Mesothelial cell of epicardium (in vitro differentiated cells): ENCODE results near the gene VEGFA. TPM values are rescaled to one million over a fixed set of nuclear protein-coding genes. Genes with fewer than 3 reads are reported as not detected.

ENCODE experiments used
- DNase-seq, 2 experiments: peaks; one replicate each; pipeline ENCODE4 v3.0.0; 2021; ENCODE audit warnings: low spot score in 2 of 2; ENCODE audit not compliant: unreplicated experiment in 2 of 2
- H3K27ac Mint-ChIP-seq: 2 replicates; pipeline ENCODE4 v1.8.0; 2021; ENCODE audit warnings: mixed read lengths
- H3K27me3 Mint-ChIP-seq: 2 replicates; pipeline ENCODE4 v1.8.0; 2021; ENCODE audit warnings: low read depth, mixed read lengths
- H3K36me3 Mint-ChIP-seq: 2 replicates; pipeline ENCODE4 v1.8.0; 2021; ENCODE audit warnings: mixed read lengths
- H3K4me1 Mint-ChIP-seq: 2 replicates; pipeline ENCODE4 v1.8.0; 2021; ENCODE audit warnings: mixed read lengths
- H3K4me3 Mint-ChIP-seq: 2 replicates; pipeline ENCODE4 v1.8.0; 2021; ENCODE audit warnings: mild to moderate bottlenecking, moderate library complexity, mixed read lengths
- H3K9me3 Mint-ChIP-seq: 2 replicates; pipeline ENCODE4 v1.8.0; 2021; ENCODE audit warnings: mixed read lengths
- CTCF ChIP-seq: fragments of 200-600 bp; sonication (generic); IDR thresholded peaks from one replicate; pipeline ENCODE4 v1.5.0; 2021; ENCODE audit warnings: antibody characterized with exemption; ENCODE audit not compliant: unreplicated experiment
- total RNA-seq: library from RNA; stranded (reverse); gene quantifications from 3 replicates; pipeline ENCODE4 v1.2.1, GENCODE V29; 2021

VEGFA gene
- total RNA-seq, 1 donor from 2014 or later = 185 TPM

DNA sequence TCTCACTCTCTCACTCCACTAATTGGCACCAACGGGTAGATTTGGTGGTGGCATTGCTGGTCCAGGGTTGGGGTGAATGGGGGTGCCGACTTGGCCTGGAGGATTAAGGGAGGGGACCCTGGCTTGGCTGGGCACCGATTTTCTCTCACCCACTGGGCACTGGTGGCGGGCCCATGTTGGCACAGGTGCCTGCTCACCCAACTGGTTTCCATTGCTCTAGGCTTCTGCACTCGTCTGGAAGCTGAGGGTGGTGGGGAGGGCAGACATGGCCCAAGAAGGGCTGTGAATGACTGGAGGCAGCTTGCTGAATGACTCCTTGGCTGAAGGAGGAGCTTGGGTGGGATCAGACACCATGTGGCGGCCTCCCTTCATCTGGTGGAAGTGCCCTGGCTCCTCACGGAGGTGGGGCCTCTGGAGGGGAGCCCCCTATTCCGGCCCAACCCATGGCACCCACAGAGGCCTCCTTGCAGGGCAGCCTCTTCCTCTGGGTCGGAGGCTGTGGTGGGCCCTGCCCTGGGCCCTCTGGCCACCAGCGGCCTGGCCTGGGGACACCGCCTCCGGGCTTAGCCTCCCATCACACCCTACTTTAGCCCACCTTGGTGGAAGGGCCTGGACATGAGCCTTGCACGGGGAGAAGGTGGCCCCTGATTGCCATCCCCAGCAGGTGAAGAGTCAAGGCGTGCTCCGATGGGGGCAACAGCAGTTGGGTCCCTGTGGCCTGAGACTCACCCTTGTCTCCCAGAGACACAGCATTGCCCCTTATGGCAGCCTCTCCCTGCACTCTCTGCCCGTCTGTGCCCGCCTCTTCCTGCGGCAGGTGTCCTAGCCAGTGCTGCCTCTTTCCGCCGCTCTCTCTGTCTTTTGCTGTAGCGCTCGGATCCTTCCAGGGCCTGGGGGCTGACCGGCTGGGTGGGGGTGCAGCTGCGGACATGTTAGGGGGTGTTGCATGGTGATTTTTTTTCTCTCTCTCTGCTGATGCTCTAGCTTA lies 11.2 kb downstream of the VEGFA start:
- no peaks in the 10 kb centered on the region for H3K9me3 Mint-ChIP-seq
- no peaks in the 10 kb centered on the region for H3K27me3 Mint-ChIP-seq
- no peak overlapping the region for H3K4me3 Mint-ChIP-seq
- no peak for DNase-seq
- no peak for TF ChIP-seq CTCF
- H3K4me1 Mint-ChIP-seq = peaks cover 13% of the 10 kb centered on the region
- peaks cover 45% of the 10 kb centered on the region for H3K36me3 Mint-ChIP-seq
- H3K27ac Mint-ChIP-seq = no peak overlapping the region

DNA sequence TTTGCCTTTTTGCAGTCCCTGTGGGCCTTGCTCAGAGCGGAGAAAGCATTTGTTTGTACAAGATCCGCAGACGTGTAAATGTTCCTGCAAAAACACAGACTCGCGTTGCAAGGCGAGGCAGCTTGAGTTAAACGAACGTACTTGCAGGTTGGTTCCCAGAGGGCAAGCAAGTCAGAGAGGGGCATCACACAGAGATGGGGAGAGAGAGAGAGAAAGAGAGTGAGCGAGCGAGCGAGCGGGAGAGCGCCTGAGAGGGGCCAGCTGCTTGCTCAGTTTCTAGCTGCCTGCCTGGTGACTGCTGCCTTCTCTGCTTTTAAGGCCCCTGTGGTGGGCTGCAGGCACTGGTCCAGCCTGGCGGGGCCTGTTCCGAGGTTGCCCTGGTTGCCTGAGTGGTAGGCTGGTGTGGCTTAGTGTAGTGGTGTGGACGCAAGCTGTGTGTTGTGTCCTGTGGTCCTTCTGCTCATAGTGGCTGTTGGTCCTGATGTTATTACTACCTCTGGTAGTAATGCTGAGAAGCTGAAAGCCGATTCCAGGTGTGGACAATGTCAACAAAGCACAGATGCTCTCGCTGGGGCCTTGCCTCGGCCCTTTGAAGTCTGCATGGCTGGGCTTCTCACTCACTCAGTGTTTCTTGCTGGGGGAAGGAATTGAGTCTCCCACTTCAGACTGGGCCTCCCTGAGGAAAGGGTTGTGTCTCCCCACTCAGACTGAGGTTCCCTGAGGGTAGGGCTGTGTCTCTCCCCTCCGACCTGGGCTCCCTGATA lies 12.1 kb downstream of the VEGFA start:
- H3K4me1 Mint-ChIP-seq = peaks cover 13% of the 10 kb centered on the region
- no peak for DNase-seq
- H3K9me3 Mint-ChIP-seq = no peaks in the 10 kb centered on the region
- no peak overlapping the region for H3K4me3 Mint-ChIP-seq
- no peak for TF ChIP-seq CTCF
- no peaks in the 10 kb centered on the region for H3K27me3 Mint-ChIP-seq
- peak overlapping the region; percentile 67 for H3K27ac Mint-ChIP-seq
- H3K36me3 Mint-ChIP-seq = peaks cover 39% of the 10 kb centered on the region

GRCh38 chr6:43782764-43783513 lies 12.9 kb downstream of the VEGFA start:
- H3K4me3 Mint-ChIP-seq = no peak overlapping the region
- DNase-seq = no peak
- peaks cover 33% of the 10 kb centered on the region for H3K36me3 Mint-ChIP-seq
- peaks cover 13% of the 10 kb centered on the region for H3K4me1 Mint-ChIP-seq
- no peak for TF ChIP-seq CTCF
- H3K9me3 Mint-ChIP-seq = no peaks in the 10 kb centered on the region
- no peaks in the 10 kb centered on the region for H3K27me3 Mint-ChIP-seq
- no peak overlapping the region for H3K27ac Mint-ChIP-seq

DNA sequence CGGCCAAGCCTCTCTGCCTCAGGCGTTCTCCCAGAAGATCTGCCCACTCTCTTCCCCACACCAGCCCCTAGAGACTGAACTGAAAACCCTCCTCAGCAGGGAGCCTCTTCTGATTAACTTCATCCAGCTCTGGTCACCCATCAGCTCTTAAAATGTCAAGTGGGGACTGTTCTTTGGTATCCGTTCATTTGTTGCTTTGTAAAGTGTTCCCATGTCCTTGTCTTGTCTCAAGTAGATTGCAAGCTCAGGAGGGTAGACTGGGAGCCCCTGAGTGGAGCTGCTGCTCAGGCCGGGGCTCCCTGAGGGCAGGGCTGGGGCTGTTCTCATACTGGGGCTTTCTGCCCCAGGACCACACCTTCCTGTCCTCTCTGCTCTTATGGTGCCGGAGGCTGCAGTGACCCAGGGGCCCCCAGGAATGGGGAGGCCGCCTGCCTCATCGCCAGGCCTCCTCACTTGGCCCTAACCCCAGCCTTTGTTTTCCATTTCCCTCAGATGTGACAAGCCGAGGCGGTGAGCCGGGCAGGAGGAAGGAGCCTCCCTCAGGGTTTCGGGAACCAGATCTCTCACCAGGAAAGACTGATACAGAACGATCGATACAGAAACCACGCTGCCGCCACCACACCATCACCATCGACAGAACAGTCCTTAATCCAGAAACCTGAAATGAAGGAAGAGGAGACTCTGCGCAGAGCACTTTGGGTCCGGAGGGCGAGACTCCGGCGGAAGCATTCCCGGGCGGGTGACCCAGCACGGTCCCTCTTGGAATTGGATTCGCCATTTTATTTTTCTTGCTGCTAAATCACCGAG lies 14.2 kb downstream of the VEGFA start:
- H3K27me3 Mint-ChIP-seq = no peaks in the 10 kb centered on the region
- H3K27ac Mint-ChIP-seq = no peak overlapping the region
- no peak overlapping the region for H3K4me3 Mint-ChIP-seq
- peaks cover 23% of the 10 kb centered on the region for H3K36me3 Mint-ChIP-seq
- no peak for TF ChIP-seq CTCF
- no peak for DNase-seq
- no peaks in the 10 kb centered on the region for H3K9me3 Mint-ChIP-seq
- peaks cover 10% of the 10 kb centered on the region for H3K4me1 Mint-ChIP-seq
